Fibroblast of pulmonary artery (primary cell): ENCODE results near the gene TTC16.

Experiments
- DNase-seq: peaks from one replicate; pipeline ENCODE4 v3.0.0-alpha.2; 2010; ENCODE audit warnings: low read depth
- H3K4me3 ChIP-seq: replicated peaks from 2 replicates; pipeline ENCODE4 v1.5.1; 2011; ENCODE audit warnings: low read depth, mild to moderate bottlenecking, control low read depth, low read length, moderate library complexity
- TF ChIP-seq, protein P1 (sequence below): IDR thresholded peaks from 2 replicates; pipeline ENCODE4 v1.5.1; 2011; ENCODE audit warnings: mild to moderate bottlenecking, control low read depth, low read length, inconsistent platforms; ENCODE audit errors: missing control alignments

TTC16 gene

DNA sequence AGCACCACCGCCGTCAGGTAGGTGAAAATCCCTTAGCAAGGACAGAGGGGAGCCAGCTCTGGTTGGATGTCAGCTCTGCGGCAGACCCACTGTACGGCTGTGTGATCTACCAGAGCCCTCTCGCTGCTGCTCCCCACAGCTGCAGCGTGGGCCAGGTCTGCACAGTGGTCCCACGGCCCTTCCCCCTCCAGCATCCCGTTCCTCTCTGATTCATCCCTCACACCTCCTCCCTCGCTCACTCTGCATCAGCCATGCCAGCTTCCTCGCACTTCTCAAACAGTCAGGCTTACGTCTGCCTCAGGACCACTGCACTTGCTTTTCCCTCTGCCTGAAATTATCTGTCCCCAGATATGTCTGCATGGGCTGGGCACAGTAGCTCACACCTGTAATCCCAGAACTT, 35.7 kb upstream of the TTC16 start:
- TF ChIP-seq, protein P1, sequence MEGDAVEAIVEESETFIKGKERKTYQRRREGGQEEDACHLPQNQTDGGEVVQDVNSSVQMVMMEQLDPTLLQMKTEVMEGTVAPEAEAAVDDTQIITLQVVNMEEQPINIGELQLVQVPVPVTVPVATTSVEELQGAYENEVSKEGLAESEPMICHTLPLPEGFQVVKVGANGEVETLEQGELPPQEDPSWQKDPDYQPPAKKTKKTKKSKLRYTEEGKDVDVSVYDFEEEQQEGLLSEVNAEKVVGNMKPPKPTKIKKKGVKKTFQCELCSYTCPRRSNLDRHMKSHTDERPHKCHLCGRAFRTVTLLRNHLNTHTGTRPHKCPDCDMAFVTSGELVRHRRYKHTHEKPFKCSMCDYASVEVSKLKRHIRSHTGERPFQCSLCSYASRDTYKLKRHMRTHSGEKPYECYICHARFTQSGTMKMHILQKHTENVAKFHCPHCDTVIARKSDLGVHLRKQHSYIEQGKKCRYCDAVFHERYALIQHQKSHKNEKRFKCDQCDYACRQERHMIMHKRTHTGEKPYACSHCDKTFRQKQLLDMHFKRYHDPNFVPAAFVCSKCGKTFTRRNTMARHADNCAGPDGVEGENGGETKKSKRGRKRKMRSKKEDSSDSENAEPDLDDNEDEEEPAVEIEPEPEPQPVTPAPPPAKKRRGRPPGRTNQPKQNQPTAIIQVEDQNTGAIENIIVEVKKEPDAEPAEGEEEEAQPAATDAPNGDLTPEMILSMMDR = no peak
- H3K4me3 ChIP-seq = no peak overlapping the region
- no peak for DNase-seq

DNA sequence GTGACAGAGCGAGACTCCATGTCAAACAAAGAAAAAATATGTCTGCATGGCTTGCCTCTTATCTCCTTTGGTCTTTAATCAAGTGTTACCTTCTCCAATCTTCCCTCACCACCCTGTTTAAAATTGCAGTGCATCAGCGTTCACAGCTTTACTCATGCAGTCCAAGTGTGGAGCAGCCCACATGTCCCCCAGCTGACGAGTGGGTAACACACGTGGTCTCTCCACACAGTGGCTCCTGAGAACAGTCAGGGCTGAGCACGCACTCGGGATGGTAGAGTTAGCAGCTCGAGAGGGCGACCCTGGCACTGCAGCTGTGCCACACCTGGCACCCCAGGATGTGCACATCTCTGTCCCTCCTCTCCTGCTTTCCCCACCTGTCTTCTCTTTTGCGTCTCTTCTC, 35.0 kb upstream of the TTC16 start:
- TF ChIP-seq, protein P1 = no peak
- H3K4me3 ChIP-seq = no peak overlapping the region
- no peak for DNase-seq

DNA sequence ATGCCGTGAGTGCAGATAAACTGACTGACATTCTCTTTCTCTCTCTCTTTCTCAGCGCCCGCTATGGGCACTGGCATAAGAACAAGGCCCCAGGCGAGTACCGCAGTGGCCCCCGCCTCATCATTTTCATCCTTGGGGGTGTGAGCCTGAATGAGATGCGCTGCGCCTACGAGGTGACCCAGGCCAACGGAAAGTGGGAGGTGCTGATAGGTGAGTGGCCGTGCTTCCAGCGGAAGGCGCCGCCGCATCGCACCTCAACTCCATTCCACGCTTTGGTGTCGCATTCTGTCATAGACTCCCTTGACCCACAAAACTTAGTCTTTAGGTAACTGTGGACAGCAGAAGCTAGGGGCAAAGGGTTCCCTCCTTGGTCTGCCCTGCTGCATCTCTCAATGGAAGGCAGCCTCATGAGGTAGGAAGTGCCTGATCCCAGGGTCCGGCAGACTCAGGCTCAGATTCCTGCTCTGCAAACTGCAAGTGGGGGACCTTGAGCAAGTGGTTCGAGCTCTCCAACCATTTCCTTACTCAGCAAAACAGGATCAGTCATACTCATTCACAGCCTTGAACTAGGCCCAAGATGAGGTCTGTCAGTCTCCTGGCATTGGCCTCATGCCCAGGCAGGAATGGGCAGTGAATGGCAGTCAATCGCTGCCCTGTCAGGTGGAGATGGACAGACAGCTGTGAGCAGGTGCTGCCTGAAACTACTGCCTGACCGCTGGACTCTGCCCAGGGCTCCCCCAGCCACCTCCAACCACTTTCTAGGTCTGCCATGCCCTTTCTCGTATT, 33.3 kb upstream of the TTC16 start:
- H3K4me3 ChIP-seq = no peak overlapping the region
- TF ChIP-seq, protein P1 = no peak
- no peak for DNase-seq

DNA sequence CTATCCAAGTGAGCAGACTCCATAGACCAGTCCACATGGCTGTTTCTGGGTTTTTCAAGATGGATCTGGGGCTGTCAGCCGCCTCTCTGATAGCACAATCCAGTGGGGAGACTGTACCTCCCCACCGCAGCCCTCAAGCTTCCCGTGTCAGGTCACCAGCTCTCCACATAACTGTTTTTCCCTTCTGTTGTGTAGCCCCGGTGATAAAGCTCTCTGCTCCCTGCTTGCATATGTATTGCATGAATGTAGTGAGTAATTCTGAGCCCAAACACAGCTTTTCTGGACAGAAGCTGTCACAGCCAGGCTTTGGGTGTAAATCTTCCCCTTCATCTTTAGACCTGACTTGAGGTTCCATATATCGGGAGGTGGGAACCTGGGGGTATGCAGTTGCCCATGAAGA, 32.2 kb upstream of the TTC16 start:
- DNase-seq = peak; percentile 17
- TF ChIP-seq, protein P1 = no peak
- H3K4me3 ChIP-seq = no peak overlapping the region

DNA sequence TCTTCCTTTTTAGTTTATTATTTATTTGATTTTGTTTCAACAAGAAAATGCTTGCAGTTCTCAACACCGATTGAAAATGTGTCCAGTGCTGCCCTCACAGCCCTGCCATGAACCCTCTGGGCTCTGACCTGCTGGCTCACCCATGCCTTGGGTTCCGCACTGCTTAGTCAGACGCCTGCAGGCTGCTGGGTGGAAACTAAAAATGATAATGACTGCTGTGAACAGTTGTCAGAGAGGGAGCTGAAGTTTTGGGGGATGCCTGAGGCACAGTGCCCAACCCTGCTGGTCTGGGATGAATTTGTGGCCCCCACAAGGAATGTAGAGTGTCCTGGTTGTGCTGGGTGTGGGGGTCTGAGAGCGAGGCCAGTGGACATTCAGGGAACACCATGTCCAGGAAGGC, 31.3 kb upstream of the TTC16 start:
- peak; percentile 11 for DNase-seq
- TF ChIP-seq, protein P1 = no peak
- H3K4me3 ChIP-seq = no peak overlapping the region

DNA sequence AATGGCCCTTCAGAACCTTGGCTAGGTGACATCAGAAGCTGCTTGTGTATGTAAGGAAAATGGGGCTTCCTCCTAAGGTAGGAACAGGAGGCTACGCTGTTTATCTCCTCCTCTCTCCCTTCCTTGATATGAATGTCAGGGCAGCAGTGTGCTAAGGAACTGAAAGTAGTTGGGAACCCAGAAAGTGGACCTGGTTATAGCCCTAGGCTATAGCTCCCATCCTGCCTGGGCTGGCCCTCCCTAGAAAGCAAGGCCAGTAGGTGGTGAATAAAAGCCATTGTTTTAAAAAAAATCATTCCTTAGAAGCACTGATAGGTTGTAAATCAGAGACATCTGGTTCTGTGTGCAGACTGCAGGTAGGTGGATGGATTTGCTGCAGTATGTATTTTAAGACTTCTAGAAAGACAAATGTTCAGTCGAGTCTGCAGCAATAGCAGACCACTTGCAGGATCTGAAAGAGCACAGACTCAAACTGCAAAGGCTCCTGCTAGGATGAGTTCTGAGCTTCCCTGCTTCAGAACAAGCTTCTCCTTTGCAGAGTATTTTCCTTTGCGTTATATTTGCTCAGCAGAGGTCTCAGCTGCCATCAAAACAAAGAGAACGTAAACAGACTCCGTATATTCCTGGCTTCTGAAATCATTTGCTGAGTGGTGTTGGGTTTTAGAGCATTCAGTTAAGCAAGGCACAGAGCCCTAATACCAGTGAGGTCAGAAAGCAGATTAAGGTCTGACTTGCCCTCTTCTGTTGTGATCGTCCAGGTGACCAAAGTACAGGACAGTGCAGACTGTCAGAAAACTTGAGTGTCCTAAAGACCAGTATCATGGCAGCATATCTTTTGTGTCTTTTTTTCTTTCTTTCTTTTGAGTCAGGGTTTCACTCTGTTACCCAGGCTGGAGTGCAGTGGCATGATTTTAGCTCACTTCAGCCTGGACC, 29.2 kb upstream of the TTC16 start:
- TF ChIP-seq, protein P1 = no peak
- no peak for DNase-seq
- no peak overlapping the region for H3K4me3 ChIP-seq
